K562 (cell line): Measurements from ENCODE around the gene GALM. TPM values are rescaled to one million over a fixed set of nuclear protein-coding genes. Genes with fewer than 3 reads are reported as not detected.

Experiments used
- ATAC-seq: fragments of 200-7000 bp; cut with Tn5 transposase; 3 replicates; pipeline ENCODE4 v1.9.1; 2020; ENCODE audit warnings: moderate library complexity
- BruUV-seq: library from RNA; stranded (reverse); fragments of 400-500 nt; replicated peaks from 2 replicates; lab custom pipeline; 2021; lab: Mats Ljungman, UMichigan
- CTCF ChIA-PET: fragments of 300-600 bp; formaldehyde crosslinking; extraction: SDS; loops from one replicate; lab custom pipeline; 2021; ENCODE audit warnings: low intra/inter-chr PET ratio; lab: Yijun Ruan, JAX
- POLR2A ChIA-PET: fragments of 300-600, 350-650 bp; sonication (Branson Sonifier 250); formaldehyde crosslinking; extraction: SDS; loops from one replicate; lab custom pipeline; 2021; ENCODE audit warnings: antibody characterized with exemption, inconsistent platforms; lab: Yijun Ruan, JAX
- DNase-seq, 4 experiments: peaks; one replicate each; pipeline versions ENCODE4 v3.0.0 to v3.0.0-alpha.2; 2011 to 2018; ENCODE audit warnings: low spot score in 3 of 4, mixed read lengths in 3 of 4; ENCODE audit errors: extremely low read depth in 1 of 4
- FAIRE-seq: peaks from 2 replicates; lab custom pipeline; 2011; peaks lifted over from hg19 to GRCh38; lab: Jason Lieb, UNC
- H2AFZ ChIP-seq: 2 replicates; pipeline ENCODE4 v1.6.0; 2011; ENCODE audit warnings: low read depth, low read length, control low read depth, inconsistent platforms
- H3K27ac ChIP-seq: fragments of 200-600 bp; 3 replicates; pipeline ENCODE4 v1.8.0; 2011; ENCODE audit warnings: low read depth, mild to moderate bottlenecking, control low read depth, inconsistent platforms, low read length, moderate library complexity, mixed read lengths; ENCODE audit errors: extremely low read depth
- H3K27me3 ChIP-seq, 2 experiments: fragments of 300-600 bp in 1 of 2; 2 replicates in 1 of 2; 3 replicates in 1 of 2; pipeline versions ENCODE4 v1.6.0 to v1.8.0; 2011; ENCODE audit warnings: inconsistent platforms in 2 of 2, low read length in 2 of 2, mild to moderate bottlenecking in 1 of 2, mixed read lengths in 1 of 2, moderate library complexity in 1 of 2; ENCODE audit not compliant: control insufficient read depth in 2 of 2, insufficient read depth in 2 of 2
- H3K36me3 ChIP-seq: fragments of 300-600 bp; 3 replicates; pipeline ENCODE4 v1.8.0; 2011; ENCODE audit warnings: mild to moderate bottlenecking, low read length, inconsistent platforms; ENCODE audit not compliant: control insufficient read depth, insufficient read depth
- H3K4me1 ChIP-seq, 2 experiments: fragments of 200-600 bp in 1 of 2; replicated peaks in 1 of 2; 2 replicates in 1 of 2; 3 replicates in 1 of 2; pipeline versions ENCODE4 v1.5.1 to v1.8.0; 2011; ENCODE audit warnings: inconsistent platforms in 2 of 2, low read length in 2 of 2, mild to moderate bottlenecking in 1 of 2, mixed read lengths in 1 of 2, moderate library complexity in 1 of 2; ENCODE audit not compliant: control insufficient read depth in 2 of 2, insufficient read depth in 2 of 2
- H3K4me2 ChIP-seq: 2 replicates; pipeline ENCODE4 v1.6.1; 2011; ENCODE audit warnings: low read length, control low read depth, inconsistent platforms, mixed read lengths; ENCODE audit not compliant: insufficient read depth
- H3K4me3 ChIP-seq: fragments of 200-600 bp; sonication (generic), shearing (Covaris generic); 2 replicates; pipeline ENCODE4 v1.5.1; 2016; ENCODE audit warnings: control low read depth, inconsistent platforms
- H3K79me2 ChIP-seq: fragments of 200-600 bp; 3 replicates; pipeline ENCODE4 v1.8.0; 2011; ENCODE audit warnings: low read length, inconsistent platforms; ENCODE audit not compliant: control insufficient read depth, insufficient read depth
- H3K9ac ChIP-seq, 2 experiments: 2 replicates each; pipeline versions ENCODE4 v1.6.0 to v1.6.1; 2011; ENCODE audit warnings: low read depth in 2 of 2, low read length in 2 of 2, control low read depth in 1 of 2, inconsistent platforms in 1 of 2, mild to moderate bottlenecking in 1 of 2, mixed read lengths in 1 of 2; ENCODE audit not compliant: insufficient read depth in 1 of 2
- H3K9me1 ChIP-seq: one replicate; pipeline ENCODE4 v1.6.0; 2011; ENCODE audit warnings: inconsistent platforms, mild to moderate bottlenecking, low read length, moderate library complexity; ENCODE audit not compliant: control insufficient read depth, insufficient read depth
- H3K9me3 ChIP-seq: replicated peaks from 2 replicates; pipeline ENCODE4 v1.5.1; 2011; ENCODE audit warnings: low read depth, low read length, inconsistent platforms; ENCODE audit not compliant: control insufficient read depth, insufficient read depth
- H4K20me1 ChIP-seq: replicated peaks from 2 replicates; pipeline ENCODE4 v1.6.1; 2011; ENCODE audit warnings: low read length, inconsistent platforms, mixed read lengths; ENCODE audit not compliant: control insufficient read depth, insufficient read depth
- ASH1L ChIP-seq: fragments of 450-650 bp; IDR thresholded peaks from 2 replicates; pipeline ENCODE4 v1.6.1; 2018; ENCODE audit warnings: borderline replicate concordance, mild to moderate bottlenecking, low read depth; ENCODE audit not compliant: partially characterized antibody
- CHD2 ChIP-seq: IDR thresholded peaks from 2 replicates; pipeline ENCODE4 v1.6.1; 2011; ENCODE audit warnings: low read depth, low read length
- E2F8 ChIP-seq: fragments of 450-650 bp; IDR thresholded peaks from 2 replicates; pipeline ENCODE4 v1.7.1; 2018; ENCODE audit warnings: mild to moderate bottlenecking, low read depth; ENCODE audit not compliant: partially characterized antibody
- GTF2E2 ChIP-seq: fragments of 200-800 bp; sonication (Bioruptor generic); IDR thresholded peaks from 2 replicates; pipeline ENCODE4 v1.6.1; 2016; ENCODE audit warnings: missing genetic modification characterization, missing compliant biosample characterization
- IRF1 ChIP-seq: sonication (generic); formaldehyde crosslinking; IDR thresholded peaks from 2 replicates; pipeline ENCODE4 v1.8.0; 2022; ENCODE audit warnings: missing genetic modification reagents, mild to moderate bottlenecking, borderline replicate concordance
- KLF16 ChIP-seq: IDR thresholded peaks from 2 replicates; pipeline ENCODE4 v1.6.1; 2016; ENCODE audit warnings: antibody characterized with exemption
- MAFG ChIP-seq: fragments of 450-650 bp; conservative IDR thresholded peaks from 2 replicates; pipeline ENCODE4 v1.6.1; 2016; ENCODE audit warnings: missing genetic modification characterization, missing compliant biosample characterization
- NFYB ChIP-seq: IDR thresholded peaks from 2 replicates; pipeline ENCODE4 v1.6.1; 2011; ENCODE audit warnings: mild to moderate bottlenecking, moderate library complexity; ENCODE audit not compliant: insufficient read length; ENCODE audit errors: extremely low read depth
- NR2C1 ChIP-seq, 2 experiments: fragments of 450-650 bp; IDR thresholded peaks; 2 replicates each; pipeline ENCODE4 v1.6.1; 2017; ENCODE audit warnings: mild to moderate bottlenecking in 2 of 2, antibody characterized with exemption in 1 of 2, inconsistent platforms in 1 of 2, missing compliant biosample characterization in 1 of 2, missing genetic modification characterization in 1 of 2
- NR2C2 ChIP-seq, 2 experiments: fragments of 200-800 bp in 1 of 2; sonication (Bioruptor generic) in 1 of 2; sonication (generic) in 1 of 2; formaldehyde crosslinking in 1 of 2; IDR thresholded peaks; 2 replicates each; pipeline versions ENCODE4 v1.6.1 to v1.8.0; 2016 to 2022; ENCODE audit warnings: mild to moderate bottlenecking in 1 of 2, missing compliant biosample characterization in 1 of 2, missing genetic modification characterization in 1 of 2, missing genetic modification reagents in 1 of 2
- SMARCA4 ChIP-seq: fragments of 450-650 bp; IDR thresholded peaks from 2 replicates; pipeline ENCODE4 v1.6.1; 2016
- TAF1 ChIP-seq: IDR thresholded peaks from 2 replicates; pipeline ENCODE4 v1.6.1; 2011; ENCODE audit warnings: mild to moderate bottlenecking, low read length, moderate library complexity; ENCODE audit not compliant: insufficient read depth, control insufficient read depth, severe bottlenecking; ENCODE audit errors: extremely low read depth
- TCF15 ChIP-seq: fragments of 250-450 bp; sonication (Bioruptor Pico); IDR thresholded peaks from 2 replicates; pipeline ENCODE4 v1.8.0; 2022; ENCODE audit warnings: moderate library complexity, mild to moderate bottlenecking, inconsistent platforms
- TEAD4 ChIP-seq, 2 experiments: sonication (generic) in 1 of 2; formaldehyde crosslinking in 1 of 2; IDR thresholded peaks; 2 replicates each; pipeline versions ENCODE4 v1.6.1 to v1.8.0; 2012 to 2022; ENCODE audit warnings: borderline replicate concordance in 1 of 2, inconsistent platforms in 1 of 2, low read length in 1 of 2, mild to moderate bottlenecking in 1 of 2, missing genetic modification reagents in 1 of 2
- ZNF124 ChIP-seq: sonication (generic); formaldehyde crosslinking; IDR thresholded peaks from 2 replicates; pipeline ENCODE4 v1.8.1; 2022; ENCODE audit warnings: missing genetic modification reagents
- ZNF316 ChIP-seq: fragments of 450-650 bp; IDR thresholded peaks from 2 replicates; pipeline ENCODE4 v1.6.1; 2016
- WGBS: fragments of 100-300 bp; shearing (Covaris generic); methylation state at CpG from one replicate; pipeline ENCODE4 v1.1.6; 2016; ENCODE audit warnings: low coverage, mixed read lengths; ENCODE audit not compliant: insufficient coverage; ENCODE audit errors: missing lambda C conversion rate; 5-methylcytosine and 5-hydroxymethylcytosine counted together
- in situ Hi-C: fragments of 300-500 bp; cut with MboI; formaldehyde crosslinking; loops from 4 replicates; pipeline ENCODE4 v1.15.0; 2018; ENCODE audit warnings: inconsistent platforms, mixed read lengths
- intact Hi-C: fragments of 100-400 bp; cut with micrococcal nuclease; formaldehyde crosslinking; loops from 2 replicates; pipeline ENCODE4 v1.14.2; 2022
- polyA plus RNA-seq, 8 experiments: library from polyadenylated mRNA; depleted of rRNA in 4 of 8; stranded (reverse) in 5 of 8; unstranded in 3 of 8; fragments of >200 nt; fragmentation: Nextera tagmentation in 2 of 8; fragmentation: Illumina TruSeq in 1 of 8; extraction: Ambion mirVana in 2 of 8; extraction: Trizol in 1 of 8; gene quantifications; 2 replicates each; pipeline versions ENCODE4 v1.2.1 to v1.2.3, GENCODE V29; 2011 to 2014; ENCODE audit warnings: inconsistent platforms in 1 of 8, missing spikeins in 1 of 8
- total RNA-seq, 7 experiments: library from RNA; depleted of rRNA in 6 of 7; stranded (reverse); fragments of >200 nt in 6 of 7; fragmentation: Illumina TruSeq in 2 of 7; extraction: Trizol in 2 of 7; gene quantifications; 2 replicates each; pipeline versions ENCODE4 v1.2.1 to v1.2.3, GENCODE V29; 2011 to 2021; ENCODE audit warnings: low replicate concordance in 1 of 7

Gene GALM
- total and polyA plus RNA-seq, 9 of the 15 experiments (the other 6 are each of a cell fraction or from before 2014, with no cell fraction given): 22.1 to 51.7 (median 27.9) TPM

GRCh38 chr2:38652431-38653273, 13.3 kb upstream of the GALM start:
- Histone ChIP-seq H2AFZ (peak overlapping the region; percentile 1; the same call in 1 of the 2 replicates), H3K4me1 (peaks cover 38 to 64% of the 10 kb centered on the region in 2 experiments)
- no peak for TF ChIP-seq TAF1
- no peak for TF ChIP-seq ASH1L
- no peak for TF ChIP-seq NR2C2 (CRISPR knock-in tag; IDR thresholded peaks at IDR 0.05)
- TF ChIP-seq NR2C2 (tag; IDR thresholded peaks at IDR 0.05): no peak
- peak; percentile 71; the same call in 1 of the 2 replicates for TF ChIP-seq KLF16
- TF ChIP-seq NFYB: no peak
- TF ChIP-seq NR2C1 (IDR thresholded peaks at IDR 0.05): 0 out of 2 replicates have a peak, but pooled peaks have one; percentile 11
- peak; percentile 47; the same call in 1 of the 2 replicates for TF ChIP-seq NR2C1 (tag; IDR thresholded peaks at IDR 0.05)
- no peak for TF ChIP-seq TCF15 (CRISPR knock-in tag)
- no peak for TF ChIP-seq IRF1 (CRISPR knock-in tag)
- no peak for TF ChIP-seq ZNF124 (CRISPR knock-in tag)
- peak; percentile 92 for TF ChIP-seq TEAD4 (IDR thresholded peaks at IDR 0.05; ENCODE audit: low read length)
- no peak for TF ChIP-seq TEAD4 (CRISPR knock-in tag; IDR thresholded peaks at IDR 0.05; ENCODE audit: borderline replicate concordance)
- peak; percentile 21 for TF ChIP-seq E2F8
- peak; percentile 91 for TF ChIP-seq SMARCA4
- 0 out of 2 replicates have a peak, but pooled peaks have one; percentile 26 for TF ChIP-seq MAFG (tag)
- TF ChIP-seq GTF2E2 (tag): 0 out of 2 replicates have a peak, but pooled peaks have one; percentile 45
- TF ChIP-seq ZNF316: peak; percentile 65; the same call in 1 of the 2 replicates
- no peak for TF ChIP-seq CHD2

More at GRCh38 chr2:38652431-38653273, 13.3 kb upstream of the GALM start:
- DNase-seq: peak; percentile 26 to 81 (median 52)
- peak overlapping the region; percentile 46 for H3K27ac ChIP-seq
- BruUV-seq: no TSS peak
- ChIA-PET POLR2A (interaction anchor here (0.8 to 3.4 kb wide), 7 partner anchors 10 to 99 kb away, joined by 3 to 18 read pairs (median 3); partner anchors contain the start of genes GALM and SRSF7), CTCF (no interaction called here)
- H3K4me3 ChIP-seq: no peak overlapping the region
- peak; percentile 66 for ATAC-seq
- H4K20me1 ChIP-seq: no peaks in the 10 kb centered on the region
- peak; percentile 54 for FAIRE-seq
- WGBS: 38% methylated on average over 6 of the region's 6 CpGs
- H3K79me2 ChIP-seq: no peaks in the 10 kb centered on the region
- H3K36me3 ChIP-seq: no peaks in the 10 kb centered on the region
- no peaks in the 10 kb centered on the region for H3K9me3 ChIP-seq
- peak overlapping the region; percentile 10 for H3K4me2 ChIP-seq
- H3K27me3 ChIP-seq: no peaks in the 10 kb centered on the region
- peak overlapping the region; percentile 0 to 10; a peak in 2 of 4 replicates for H3K9ac ChIP-seq
- in situ Hi-C loops: no loop called here
- intact Hi-C loops: loop anchor here (1.0 kb wide), 1 partner anchor 38 kb away; no protein-coding TSS in a partner anchor
- H3K9me1 ChIP-seq: no peaks in the 10 kb centered on the region
